Activated CD8-positive, alpha-beta memory T cell treated with anti-CD3 and anti-CD28 coated beads for 24 hours (primary cell): ENCODE measurements around the gene ZNF827.
"Not testable (repeated sequence)": the region's sequence is repeated elsewhere in the genome, so short reads cannot be mapped to it uniquely, and the experiment has no call there.

Source experiments
- DNase-seq: peaks from one replicate; pipeline ENCODE4 v3.0.0-alpha.2; 2020

ZNF827 gene

GRCh38 chr4:145861336-145862318 is 77.0 kb downstream of the ZNF827 start:
- DNase-seq, result no peak

- DNase-seq, result no peak
Measured at GRCh38 chr4:145860897-145861296, 77.7 kb downstream of the ZNF827 start.

GRCh38 chr4:145860446-145860845 is 78.2 kb downstream of the ZNF827 start:
- no peak for DNase-seq

GRCh38 chr4:145859926-145860325 is 78.7 kb downstream of the ZNF827 start:
- no peak for DNase-seq

GRCh38 chr4:145859426-145859825 is 79.2 kb downstream of the ZNF827 start:
- no peak for DNase-seq

- no peak for DNase-seq
Measured at GRCh38 chr4:145852256-145852839, 86.3 kb downstream of the ZNF827 start.

GRCh38 chr4:145851511-145852201 is 87.0 kb downstream of the ZNF827 start:
- DNase-seq, result no peak

GRCh38 chr4:145847764-145848163 is 90.9 kb downstream of the ZNF827 start:
- no peak for DNase-seq

GRCh38 chr4:145845118-145845517 is 93.5 kb downstream of the ZNF827 start:
- no peak for DNase-seq

GRCh38 chr4:145843639-145844038 is 95.0 kb downstream of the ZNF827 start:
- no peak for DNase-seq

GRCh38 chr4:145843148-145843547 is 95.5 kb downstream of the ZNF827 start:
- DNase-seq, result no peak

- DNase-seq, result no peak
Measured at GRCh38 chr4:145842224-145842887, 96.3 kb downstream of the ZNF827 start.

GRCh38 chr4:145840801-145841200 is 97.8 kb downstream of the ZNF827 start:
- no peak for DNase-seq

GRCh38 chr4:145840162-145840768 is 98.4 kb downstream of the ZNF827 start:
- no peak for DNase-seq

- no peak for DNase-seq
Measured at GRCh38 chr4:145839151-145839550, 99.5 kb downstream of the ZNF827 start.

GRCh38 chr4:145832384-145832783 is 106.2 kb downstream of the ZNF827 start:
- not testable (repeated sequence) for DNase-seq

GRCh38 chr4:145830699-145831098 is 107.9 kb downstream of the ZNF827 start:
- no peak for DNase-seq

- no peak for DNase-seq
Measured at GRCh38 chr4:145829629-145830395, 108.8 kb downstream of the ZNF827 start.

- DNase-seq, result no peak
Measured at GRCh38 chr4:145828802-145829485, 109.7 kb downstream of the ZNF827 start.

GRCh38 chr4:145827885-145828284 is 110.7 kb downstream of the ZNF827 start:
- no peak for DNase-seq

- DNase-seq, result no peak
Measured at GRCh38 chr4:145825255-145825654, 113.4 kb downstream of the ZNF827 start.
